Measurements from ENCODE around the gene TMEM220.

DNA sequence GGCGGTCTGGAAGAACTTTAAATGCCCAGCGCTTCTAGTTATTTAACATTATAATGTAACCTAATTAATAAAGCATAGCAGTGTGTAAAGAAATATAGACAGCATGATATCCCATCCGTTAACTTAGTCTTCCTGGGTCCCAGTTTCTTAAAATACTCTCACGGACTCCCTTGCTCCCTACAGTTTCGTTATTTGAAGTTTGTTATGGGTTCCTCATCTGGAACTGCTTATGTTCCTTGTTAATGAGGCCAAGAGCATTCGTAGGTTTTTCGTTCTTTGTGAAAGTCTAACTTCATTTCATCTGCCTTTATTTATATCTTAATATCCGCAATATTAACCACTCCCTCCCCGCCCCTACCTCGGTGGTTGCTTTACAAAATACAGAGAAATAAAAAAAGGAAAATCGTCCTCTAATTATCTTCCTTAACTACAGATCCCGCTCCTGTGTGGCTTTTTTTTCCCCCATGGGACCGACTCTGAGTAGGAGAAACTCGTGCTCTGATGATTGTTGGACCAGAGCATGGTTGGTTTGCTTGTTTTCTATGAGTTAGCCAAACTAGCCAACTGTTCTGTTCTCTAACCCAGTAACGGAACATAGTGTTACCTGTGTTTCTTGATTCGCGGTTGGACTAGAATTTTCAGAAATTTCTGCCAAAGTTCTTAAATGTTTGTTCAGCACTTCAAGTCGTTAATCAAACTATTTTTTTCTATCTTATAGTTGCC is 31.6 kb downstream of the TMEM220 start:
- no peak for TF ChIP-seq STAT1 (IDR thresholded peaks at IDR 0.05; ENCODE audit: unreplicated experiment)
- TF ChIP-seq, protein P1, sequence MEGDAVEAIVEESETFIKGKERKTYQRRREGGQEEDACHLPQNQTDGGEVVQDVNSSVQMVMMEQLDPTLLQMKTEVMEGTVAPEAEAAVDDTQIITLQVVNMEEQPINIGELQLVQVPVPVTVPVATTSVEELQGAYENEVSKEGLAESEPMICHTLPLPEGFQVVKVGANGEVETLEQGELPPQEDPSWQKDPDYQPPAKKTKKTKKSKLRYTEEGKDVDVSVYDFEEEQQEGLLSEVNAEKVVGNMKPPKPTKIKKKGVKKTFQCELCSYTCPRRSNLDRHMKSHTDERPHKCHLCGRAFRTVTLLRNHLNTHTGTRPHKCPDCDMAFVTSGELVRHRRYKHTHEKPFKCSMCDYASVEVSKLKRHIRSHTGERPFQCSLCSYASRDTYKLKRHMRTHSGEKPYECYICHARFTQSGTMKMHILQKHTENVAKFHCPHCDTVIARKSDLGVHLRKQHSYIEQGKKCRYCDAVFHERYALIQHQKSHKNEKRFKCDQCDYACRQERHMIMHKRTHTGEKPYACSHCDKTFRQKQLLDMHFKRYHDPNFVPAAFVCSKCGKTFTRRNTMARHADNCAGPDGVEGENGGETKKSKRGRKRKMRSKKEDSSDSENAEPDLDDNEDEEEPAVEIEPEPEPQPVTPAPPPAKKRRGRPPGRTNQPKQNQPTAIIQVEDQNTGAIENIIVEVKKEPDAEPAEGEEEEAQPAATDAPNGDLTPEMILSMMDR (conservative IDR thresholded peaks at IDR 0.05; ENCODE audit: low read depth in 2 of 2) = no peak

Measured in GM23338 (cell line).